Measurements from ENCODE around the gene MYADML2. TPM values are rescaled to one million over a fixed set of nuclear protein-coding genes. Genes with fewer than 3 reads are reported as not detected.

MYADML2 gene
- total RNA-seq (not detected), total RNA-seq (0 to 0.35 reads per million in 2 donors)

- H3K36me3 Mint-ChIP-seq (ENCODE audit: low read depth), result no peaks in the 10 kb centered on the region
- H3K27ac Mint-ChIP-seq, result no peak within 1 kb of the TSS
- ATAC-seq, result no peak
- H3K4me3 Mint-ChIP-seq, result no peak within 1 kb of the TSS
- H3K27me3 Mint-ChIP-seq, result no peaks in the 10 kb centered on the region
- no peaks in the 10 kb centered on the region for H3K4me1 Mint-ChIP-seq
- no peaks in the 10 kb centered on the region for H3K9me3 ChIP-seq (ENCODE audit: control insufficient read depth, low read length, poor library complexity, severe bottlenecking)
- no peak for DNase-seq
Measured at GRCh38 chr17:81947189-81947588, at the start of gene MYADML2. Gene MYADML2 (minus strand): TSS chr17:81947233. CDS start chr17:81941741, 5,492 bp downstream.

DNA sequence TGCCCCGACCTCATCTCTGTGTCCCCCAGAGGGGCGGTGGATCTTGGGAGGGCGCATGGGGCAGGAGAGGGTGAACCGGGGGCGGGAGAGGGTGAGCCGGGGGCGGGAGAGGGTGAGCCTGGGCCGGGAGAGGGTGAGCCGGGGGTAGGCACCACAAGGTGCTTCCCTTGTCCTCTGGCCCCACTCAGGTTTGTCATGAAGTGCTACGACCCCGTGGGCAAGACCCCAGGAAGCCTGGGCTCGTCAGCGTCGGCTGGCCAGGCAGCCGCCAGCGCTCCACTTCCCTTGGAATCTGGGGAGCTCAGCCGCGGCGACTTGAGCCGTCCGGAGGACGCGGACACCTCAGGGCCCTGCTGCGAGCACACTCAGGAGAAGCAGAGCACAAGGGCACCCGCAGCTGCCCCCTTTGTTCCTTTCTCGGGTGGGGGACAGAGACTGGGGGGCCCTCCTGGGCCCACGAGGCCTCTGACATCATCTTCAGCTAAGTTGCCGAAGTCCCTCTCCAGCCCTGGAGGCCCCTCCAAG is 49.3 kb upstream of the MYADML2 start:
- H3K9me3 ChIP-seq (ENCODE audit: control insufficient read depth, low read length, poor library complexity, severe bottlenecking), result no peaks in the 10 kb centered on the region
- Mint-ChIP-seq H3K27ac (no peak overlapping the region), H3K4me3 (no peak overlapping the region), H3K36me3 (ENCODE audit: low read depth) (no peaks in the 10 kb centered on the region), H3K4me1 (peaks cover 3% of the 10 kb centered on the region), H3K27me3 (no peaks in the 10 kb centered on the region)
- no peak for ATAC-seq
- no peak for DNase-seq

- no peak overlapping the region for H3K4me3 Mint-ChIP-seq
- H3K9me3 ChIP-seq (ENCODE audit: control insufficient read depth, low read length, poor library complexity, severe bottlenecking), result no peaks in the 10 kb centered on the region
- DNase-seq, result no peak
- H3K27me3 Mint-ChIP-seq, result no peaks in the 10 kb centered on the region
- peaks cover 4% of the 10 kb centered on the region for H3K4me1 Mint-ChIP-seq
- H3K36me3 Mint-ChIP-seq (ENCODE audit: low read depth), result no peaks in the 10 kb centered on the region
- no peak overlapping the region for H3K27ac Mint-ChIP-seq
- no peak for ATAC-seq
Measured at GRCh38 chr17:81995463-81996231, 48.6 kb upstream of the MYADML2 start.

GRCh38 chr17:81994593-81995462 is 47.8 kb upstream of the MYADML2 start:
- no peak for ATAC-seq
- H3K9me3 ChIP-seq (ENCODE audit: control insufficient read depth, low read length, poor library complexity, severe bottlenecking), result no peaks in the 10 kb centered on the region
- Mint-ChIP-seq H3K4me1 (peaks cover 7% of the 10 kb centered on the region), H3K27me3 (no peaks in the 10 kb centered on the region), H3K36me3 (ENCODE audit: low read depth) (no peaks in the 10 kb centered on the region), H3K4me3 (no peak overlapping the region), H3K27ac (no peak overlapping the region)
- DNase-seq, result no peak

DNA sequence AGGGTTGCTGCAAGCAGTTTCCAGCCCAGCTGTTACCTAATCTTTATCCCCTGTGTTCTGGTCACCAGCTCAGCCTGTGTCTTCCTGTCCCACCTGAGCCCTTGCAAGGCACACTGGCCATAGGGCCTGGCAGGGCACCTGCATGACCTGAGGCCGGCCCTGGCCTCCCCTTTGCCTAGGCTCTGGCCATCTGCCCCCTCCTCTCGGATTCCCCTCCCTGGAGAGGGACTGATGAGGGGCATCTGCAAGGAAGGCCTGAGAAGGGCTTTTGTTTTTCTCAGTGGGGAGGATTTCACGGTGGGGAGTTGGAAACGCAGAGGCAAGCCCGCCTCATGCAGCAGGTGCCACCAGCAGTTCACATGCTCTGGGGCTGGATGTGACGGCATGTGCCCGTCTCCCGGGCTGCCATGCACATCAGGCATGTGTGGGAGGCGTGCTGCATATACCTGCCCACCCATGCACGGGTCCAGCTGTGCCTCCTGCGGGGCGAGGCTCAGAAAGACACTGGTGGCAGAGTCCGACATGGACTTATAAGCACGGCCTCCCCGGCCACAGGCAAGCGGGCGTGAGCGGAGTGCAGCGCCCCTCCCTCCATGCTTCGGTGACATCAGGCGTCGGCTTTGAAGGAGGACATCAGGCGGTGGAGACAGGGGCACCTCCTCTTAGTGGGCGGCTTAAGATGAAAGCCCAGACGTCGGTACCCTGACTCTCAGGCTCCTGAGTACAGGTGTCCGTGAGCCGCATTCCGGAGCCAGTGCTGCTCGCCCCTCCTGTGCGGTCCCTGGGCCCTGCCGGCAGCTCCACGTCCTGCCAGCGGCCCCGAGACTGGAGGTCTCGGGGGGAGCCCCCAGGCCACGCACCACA is 46.9 kb upstream of the MYADML2 start:
- DNase-seq, result no peak

DNA sequence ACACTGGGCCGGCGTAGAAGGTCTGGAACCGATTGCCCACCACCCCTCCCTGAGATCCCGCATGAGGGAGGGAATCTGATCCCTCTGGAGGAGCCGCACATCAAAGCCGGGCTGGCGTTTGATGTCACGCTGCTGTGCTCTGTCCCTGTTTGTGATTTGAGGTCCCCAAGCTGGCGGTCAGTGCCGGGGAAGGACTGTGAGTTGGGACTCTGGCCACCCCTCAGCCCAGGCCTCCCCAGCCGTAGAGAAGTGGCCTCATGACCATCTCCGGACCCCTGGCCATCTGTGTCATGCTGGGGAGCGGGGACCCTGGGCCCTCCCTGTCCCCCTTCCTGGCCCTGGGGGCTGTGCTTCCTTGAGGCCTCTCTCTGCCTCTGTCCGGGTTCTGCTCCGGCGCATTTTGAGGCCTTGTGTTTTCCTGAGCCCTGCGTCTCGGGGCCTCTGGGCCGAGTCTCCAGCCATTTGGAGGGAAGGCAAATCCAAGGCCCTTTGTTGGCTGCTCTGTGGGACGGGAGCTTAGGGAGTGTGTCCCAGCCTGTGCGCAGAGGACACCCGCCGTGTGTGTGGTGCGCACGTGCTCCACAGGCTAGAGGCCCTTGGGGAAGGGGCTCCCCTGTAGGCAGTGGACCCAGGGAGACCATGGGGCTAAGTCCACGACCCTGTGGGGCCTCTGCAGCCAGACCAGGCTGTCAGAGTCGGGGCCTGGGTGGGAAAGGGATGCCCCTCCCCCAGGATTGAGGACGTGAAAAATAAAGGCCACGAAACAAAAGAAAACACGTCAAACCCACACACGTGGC is 45.5 kb upstream of the MYADML2 start:
- H3K4me3 Mint-ChIP-seq, result no peak overlapping the region
- H3K4me1 Mint-ChIP-seq, result peaks cover 4% of the 10 kb centered on the region

More for the DNA sequence above, 46.9 kb upstream of the MYADML2 start:
- H3K27ac Mint-ChIP-seq, result peak overlapping the region; percentile 19
- no peaks in the 10 kb centered on the region for H3K9me3 ChIP-seq (ENCODE audit: control insufficient read depth, low read length, poor library complexity, severe bottlenecking)
- no peak for ATAC-seq
- H3K4me1 Mint-ChIP-seq, result peaks cover 7% of the 10 kb centered on the region
- no peaks in the 10 kb centered on the region for H3K36me3 Mint-ChIP-seq (ENCODE audit: low read depth)
- H3K27me3 Mint-ChIP-seq, result no peaks in the 10 kb centered on the region
- no peak overlapping the region for H3K4me3 Mint-ChIP-seq

DNA sequence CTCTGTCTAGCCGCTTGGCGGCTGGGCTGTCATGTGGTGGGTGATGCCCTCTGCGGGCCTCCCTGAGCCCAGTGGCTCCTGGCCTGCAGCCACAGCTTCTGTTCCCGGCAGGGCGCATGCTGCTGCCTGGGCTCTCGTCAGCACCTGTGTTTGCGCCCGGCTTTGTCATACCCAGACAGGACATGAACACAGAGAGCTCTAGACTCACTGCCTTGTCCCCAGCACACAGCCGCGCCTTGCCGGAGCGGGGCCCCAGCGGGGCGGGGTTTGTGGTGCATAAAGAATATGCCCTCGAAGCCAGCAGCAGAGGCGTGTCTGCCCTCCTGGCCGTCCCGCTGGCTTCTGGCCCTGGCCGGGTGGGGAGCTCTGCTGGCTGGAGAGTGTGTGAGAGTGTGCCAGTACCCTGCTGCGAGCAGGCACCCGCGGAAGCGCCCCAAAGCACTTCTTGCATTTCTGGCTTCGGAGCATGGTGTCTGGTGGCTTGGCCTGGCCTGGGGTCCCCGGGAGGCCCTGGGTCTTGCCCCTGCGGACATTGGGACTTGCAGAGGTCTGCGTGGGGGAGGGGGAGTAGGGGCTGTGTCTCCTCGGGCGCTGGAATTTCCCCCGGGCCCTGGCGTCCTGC is 44.8 kb upstream of the MYADML2 start:
- no peaks in the 10 kb centered on the region for H3K27me3 Mint-ChIP-seq
- H3K27ac Mint-ChIP-seq, result no peak overlapping the region
- no peak overlapping the region for H3K4me3 Mint-ChIP-seq
- H3K36me3 Mint-ChIP-seq (ENCODE audit: low read depth), result no peaks in the 10 kb centered on the region
- H3K4me1 Mint-ChIP-seq, result peaks cover 4% of the 10 kb centered on the region
- H3K9me3 ChIP-seq (ENCODE audit: control insufficient read depth, low read length, poor library complexity, severe bottlenecking), result no peaks in the 10 kb centered on the region
- DNase-seq (no peak), ATAC-seq (no peak)

More for the DNA sequence above, 45.5 kb upstream of the MYADML2 start:
- no peaks in the 10 kb centered on the region for H3K36me3 Mint-ChIP-seq (ENCODE audit: low read depth)
- no peak for DNase-seq
- no peak overlapping the region for H3K27ac Mint-ChIP-seq
- no peaks in the 10 kb centered on the region for H3K9me3 ChIP-seq (ENCODE audit: control insufficient read depth, low read length, poor library complexity, severe bottlenecking)
- H3K27me3 Mint-ChIP-seq, result no peaks in the 10 kb centered on the region
- no peak for ATAC-seq

DNA sequence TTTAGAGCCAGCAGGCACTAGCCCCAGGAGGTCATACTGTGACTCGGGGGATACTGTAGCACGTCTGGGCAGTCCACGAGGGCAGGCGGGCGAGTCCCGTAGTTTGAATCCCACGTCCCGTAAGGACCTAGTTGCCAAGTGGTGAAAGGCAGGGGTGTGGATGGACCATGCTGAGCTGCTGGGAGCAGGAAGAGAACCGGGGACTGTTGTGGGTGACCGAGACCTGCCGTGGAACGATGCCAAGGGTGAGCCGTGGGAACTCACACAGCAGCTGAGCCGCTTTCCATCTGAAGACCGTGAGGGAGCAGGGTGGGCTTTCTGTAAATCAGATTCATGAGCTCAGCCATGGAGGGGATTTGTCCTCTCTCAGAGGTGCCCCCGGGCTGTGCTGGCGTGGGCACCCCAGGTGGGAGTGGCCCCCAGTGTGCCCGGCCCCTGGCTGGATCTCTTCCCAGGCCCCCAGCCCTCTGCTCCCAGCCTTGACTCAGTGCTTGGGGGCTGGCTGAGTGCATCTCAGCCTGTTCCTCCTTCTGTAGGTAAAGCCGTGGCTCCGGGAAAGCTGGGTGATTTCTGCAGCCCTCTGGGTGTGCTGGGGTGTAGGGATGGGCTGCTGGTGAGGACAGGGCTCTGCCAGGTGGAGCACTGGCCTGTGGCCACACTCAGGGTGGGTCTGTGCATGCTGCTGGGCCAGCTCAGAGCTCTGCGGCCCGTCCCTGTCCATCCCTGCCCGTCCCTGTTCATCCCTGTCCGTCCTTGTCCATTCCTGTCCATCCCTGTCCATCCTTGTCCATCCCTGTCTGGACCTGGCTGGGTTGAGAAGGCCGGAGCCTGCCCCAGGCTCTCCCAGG is 44.0 kb upstream of the MYADML2 start:
- Mint-ChIP-seq H3K27ac (no peak overlapping the region), H3K27me3 (no peaks in the 10 kb centered on the region), H3K36me3 (ENCODE audit: low read depth) (no peaks in the 10 kb centered on the region), H3K4me3 (no peak overlapping the region), H3K4me1 (peaks cover 4% of the 10 kb centered on the region)
- no peak for DNase-seq
- no peak for ATAC-seq
- H3K9me3 ChIP-seq (ENCODE audit: control insufficient read depth, low read length, poor library complexity, severe bottlenecking), result no peaks in the 10 kb centered on the region

GRCh38 chr17:81987161-81987770 is 40.2 kb upstream of the MYADML2 start:
- DNase-seq (no peak), ATAC-seq (no peak)
- H3K36me3 Mint-ChIP-seq (ENCODE audit: low read depth), result peaks cover 8% of the 10 kb centered on the region
- H3K4me3 Mint-ChIP-seq, result no peak overlapping the region
- H3K27me3 Mint-ChIP-seq, result no peaks in the 10 kb centered on the region
- H3K9me3 ChIP-seq (ENCODE audit: control insufficient read depth, low read length, poor library complexity, severe bottlenecking), result no peaks in the 10 kb centered on the region
- peaks cover 12% of the 10 kb centered on the region for H3K4me1 Mint-ChIP-seq
- H3K27ac Mint-ChIP-seq, result no peak overlapping the region

- Mint-ChIP-seq H3K27me3 (no peaks in the 10 kb centered on the region), H3K36me3 (ENCODE audit: low read depth) (peaks cover 8% of the 10 kb centered on the region), H3K27ac (no peak overlapping the region), H3K4me1 (peaks cover 12% of the 10 kb centered on the region), H3K4me3 (no peak overlapping the region)
- DNase-seq, result no peak
- no peaks in the 10 kb centered on the region for H3K9me3 ChIP-seq (ENCODE audit: control insufficient read depth, low read length, poor library complexity, severe bottlenecking)
- no peak for ATAC-seq
Measured at GRCh38 chr17:81986606-81987005, 39.6 kb upstream of the MYADML2 start.
